ENCODE measurements around the gene PPP1R3F.
"Not testable (repeated sequence)": the region's sequence is repeated elsewhere in the genome, so short reads cannot be mapped to it uniquely, and the experiment has no call there.

DNA sequence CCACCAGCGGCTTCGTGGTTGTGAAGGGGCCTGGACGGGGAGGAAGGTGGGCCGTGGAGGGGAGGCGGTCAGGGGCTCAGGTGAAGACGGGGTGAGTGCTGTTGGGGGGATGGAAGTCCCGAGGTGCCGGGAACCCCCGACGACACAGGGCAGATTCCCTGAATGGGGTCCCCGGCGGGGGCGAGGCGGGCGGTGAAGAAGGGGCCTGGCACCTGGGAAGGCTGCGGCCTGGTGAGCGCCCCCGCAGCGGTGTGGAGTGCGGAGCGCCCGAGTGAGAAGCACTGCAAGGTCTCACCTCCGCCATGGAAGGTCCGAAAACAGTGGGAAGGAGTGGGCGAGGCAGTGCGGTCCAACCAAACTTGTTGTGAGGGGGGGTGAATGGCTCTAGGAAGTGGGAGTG, 62.2 kb downstream of the PPP1R3F start:
- TF ChIP-seq, protein P1, sequence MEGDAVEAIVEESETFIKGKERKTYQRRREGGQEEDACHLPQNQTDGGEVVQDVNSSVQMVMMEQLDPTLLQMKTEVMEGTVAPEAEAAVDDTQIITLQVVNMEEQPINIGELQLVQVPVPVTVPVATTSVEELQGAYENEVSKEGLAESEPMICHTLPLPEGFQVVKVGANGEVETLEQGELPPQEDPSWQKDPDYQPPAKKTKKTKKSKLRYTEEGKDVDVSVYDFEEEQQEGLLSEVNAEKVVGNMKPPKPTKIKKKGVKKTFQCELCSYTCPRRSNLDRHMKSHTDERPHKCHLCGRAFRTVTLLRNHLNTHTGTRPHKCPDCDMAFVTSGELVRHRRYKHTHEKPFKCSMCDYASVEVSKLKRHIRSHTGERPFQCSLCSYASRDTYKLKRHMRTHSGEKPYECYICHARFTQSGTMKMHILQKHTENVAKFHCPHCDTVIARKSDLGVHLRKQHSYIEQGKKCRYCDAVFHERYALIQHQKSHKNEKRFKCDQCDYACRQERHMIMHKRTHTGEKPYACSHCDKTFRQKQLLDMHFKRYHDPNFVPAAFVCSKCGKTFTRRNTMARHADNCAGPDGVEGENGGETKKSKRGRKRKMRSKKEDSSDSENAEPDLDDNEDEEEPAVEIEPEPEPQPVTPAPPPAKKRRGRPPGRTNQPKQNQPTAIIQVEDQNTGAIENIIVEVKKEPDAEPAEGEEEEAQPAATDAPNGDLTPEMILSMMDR (conservative IDR thresholded peaks at IDR 0.05) = not testable (repeated sequence)
- not testable (repeated sequence) for TF ChIP-seq ZFX (IDR thresholded peaks at IDR 0.05)
